Karpas-422 (cell line): ENCODE measurements around the gene PPP1CA. TPM values are rescaled to one million over a fixed set of nuclear protein-coding genes. Genes with fewer than 3 reads are reported as not detected.

ENCODE experiments used
- DNase-seq: peaks from one replicate; pipeline ENCODE4 v3.0.0-alpha.2; 2015
- H2AFZ ChIP-seq: fragments of 200-600 bp; sonication (generic); 2 replicates; pipeline ENCODE4 v1.6.1; 2014; ENCODE audit warnings: antibody characterized with exemption, low read length, mixed read lengths
- H3K27ac ChIP-seq: fragments of 200-600 bp; sonication (generic); 2 replicates; pipeline ENCODE4 v1.5.1; 2014; ENCODE audit warnings: mild to moderate bottlenecking, low read length, moderate library complexity
- H3K27me3 ChIP-seq: fragments of 200-600 bp; sonication (generic); 2 replicates; pipeline ENCODE4 v1.6.1; 2014; ENCODE audit warnings: low read length, mixed read lengths
- H3K36me3 ChIP-seq: fragments of 200-600 bp; sonication (generic); 2 replicates; pipeline ENCODE4 v1.6.1; 2014; ENCODE audit warnings: low read length, mixed read lengths; ENCODE audit not compliant: insufficient read depth
- H3K4me1 ChIP-seq: fragments of 200-600 bp; sonication (generic); 2 replicates; pipeline ENCODE4 v1.6.1; 2014; ENCODE audit warnings: mild to moderate bottlenecking, low read length, mixed read lengths
- H3K4me2 ChIP-seq: fragments of 200-600 bp; sonication (generic); 2 replicates; pipeline ENCODE4 v1.6.1; 2014; ENCODE audit warnings: low read length, low read depth, mild to moderate bottlenecking; ENCODE audit not compliant: poor library complexity, severe bottlenecking
- H3K4me3 ChIP-seq: fragments of 200-600 bp; sonication (generic); 2 replicates; pipeline ENCODE4 v1.5.1; 2014; ENCODE audit warnings: mild to moderate bottlenecking, antibody characterized with exemption, low read length, mixed read lengths
- H3K79me2 ChIP-seq: fragments of 200-600 bp; sonication (generic); 2 replicates; pipeline ENCODE4 v1.6.1; 2014; ENCODE audit warnings: mild to moderate bottlenecking, low read length, mixed read lengths
- H3K9ac ChIP-seq: fragments of 200-600 bp; sonication (generic); 2 replicates; pipeline ENCODE4 v1.6.0; 2014; ENCODE audit warnings: low read length
- H3K9me2 ChIP-seq: fragments of 200-600 bp; sonication (generic), shearing (Covaris generic); replicated peaks from 2 replicates; pipeline ENCODE4 v1.6.0; 2014; ENCODE audit warnings: mild to moderate bottlenecking, low read length, moderate library complexity; ENCODE audit not compliant: insufficient read depth
- H3K9me3 ChIP-seq: fragments of 300-700, 200-600 bp; sonication (generic); 2 replicates; pipeline ENCODE4 v1.6.1; 2014; ENCODE audit warnings: low read length, mixed read lengths
- H4K20me1 ChIP-seq: fragments of 200-600 bp; sonication (generic); 2 replicates; pipeline ENCODE4 v1.6.1; 2014; ENCODE audit warnings: mild to moderate bottlenecking, antibody characterized with exemption, low read length, low read depth; ENCODE audit not compliant: insufficient read depth
- total RNA-seq: library from RNA; depleted of rRNA; stranded (reverse); fragments of >200 nt; shearing (Covaris generic); gene quantifications from 2 replicates; pipeline ENCODE4 v1.2.3, GENCODE V29; 2014; ENCODE audit warnings: low replicate concordance; rRNA removed

Gene PPP1CA
- 218 and 332 TPM in 2 replicates for total RNA-seq

DNA sequence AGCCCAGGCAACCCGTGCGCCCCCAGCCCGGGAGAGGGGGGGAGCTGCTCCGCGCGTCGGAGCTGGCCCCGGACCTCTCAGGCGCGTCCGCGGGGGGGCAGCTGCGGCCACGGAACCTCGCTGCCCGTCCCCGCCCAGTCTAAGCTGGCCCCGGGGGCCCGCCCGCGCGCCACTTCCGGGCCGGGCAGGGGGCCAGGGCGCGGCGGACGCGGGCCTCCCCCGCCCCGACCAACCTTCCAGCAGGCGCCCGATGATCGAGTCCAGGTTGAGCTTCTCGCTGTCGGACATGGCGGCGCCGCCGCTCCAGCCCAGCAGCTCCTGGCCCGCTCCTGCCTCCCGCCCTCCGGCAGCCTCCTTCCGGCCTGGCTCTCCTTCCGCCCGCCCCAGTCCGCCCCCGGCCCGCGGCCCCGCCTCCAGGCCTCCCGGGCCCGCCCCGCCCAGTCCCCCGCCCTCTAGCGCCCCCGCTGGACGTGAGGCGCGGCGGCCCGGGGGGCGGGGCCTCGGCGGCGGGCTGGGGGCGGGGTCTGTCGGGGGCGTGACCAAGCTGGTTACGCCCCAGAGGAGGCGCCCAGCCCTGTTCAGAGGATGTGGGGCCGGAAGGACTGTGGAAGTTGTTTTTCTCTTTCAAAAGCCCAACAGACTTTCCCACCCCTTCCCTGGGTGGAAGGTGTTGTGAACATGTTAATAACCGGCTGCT is at the start of gene PPP1CA:
Gene PPP1CA (minus strand): TSS at position 364 of the 697 bp plus-strand sequence. CDS start 76 bp downstream, at position 288.
- H4K20me1 ChIP-seq: peaks cover 13% of the 10 kb centered on the region; the same call in 1 of the 2 replicates
- H3K4me1 ChIP-seq: peaks cover 61% of the 10 kb centered on the region
- H3K4me2 ChIP-seq: peak within 1 kb of the TSS; percentile 87
- peak; percentile 96 for DNase-seq
- peaks cover 19% of the 10 kb centered on the region; the same call in 1 of the 2 replicates for H3K36me3 ChIP-seq
- H2AFZ ChIP-seq: no peak within 1 kb of the TSS
- peak within 1 kb of the TSS; percentile 88 for H3K9ac ChIP-seq
- H3K4me3 ChIP-seq: peak within 1 kb of the TSS; percentile 82
- peaks cover 34% of the 10 kb centered on the region for H3K79me2 ChIP-seq
- peak within 1 kb of the TSS; percentile 92 for H3K27ac ChIP-seq
- no peaks in the 10 kb centered on the region for H3K9me2 ChIP-seq
- no peaks in the 10 kb centered on the region for H3K9me3 ChIP-seq
- no peaks in the 10 kb centered on the region for H3K27me3 ChIP-seq

DNA sequence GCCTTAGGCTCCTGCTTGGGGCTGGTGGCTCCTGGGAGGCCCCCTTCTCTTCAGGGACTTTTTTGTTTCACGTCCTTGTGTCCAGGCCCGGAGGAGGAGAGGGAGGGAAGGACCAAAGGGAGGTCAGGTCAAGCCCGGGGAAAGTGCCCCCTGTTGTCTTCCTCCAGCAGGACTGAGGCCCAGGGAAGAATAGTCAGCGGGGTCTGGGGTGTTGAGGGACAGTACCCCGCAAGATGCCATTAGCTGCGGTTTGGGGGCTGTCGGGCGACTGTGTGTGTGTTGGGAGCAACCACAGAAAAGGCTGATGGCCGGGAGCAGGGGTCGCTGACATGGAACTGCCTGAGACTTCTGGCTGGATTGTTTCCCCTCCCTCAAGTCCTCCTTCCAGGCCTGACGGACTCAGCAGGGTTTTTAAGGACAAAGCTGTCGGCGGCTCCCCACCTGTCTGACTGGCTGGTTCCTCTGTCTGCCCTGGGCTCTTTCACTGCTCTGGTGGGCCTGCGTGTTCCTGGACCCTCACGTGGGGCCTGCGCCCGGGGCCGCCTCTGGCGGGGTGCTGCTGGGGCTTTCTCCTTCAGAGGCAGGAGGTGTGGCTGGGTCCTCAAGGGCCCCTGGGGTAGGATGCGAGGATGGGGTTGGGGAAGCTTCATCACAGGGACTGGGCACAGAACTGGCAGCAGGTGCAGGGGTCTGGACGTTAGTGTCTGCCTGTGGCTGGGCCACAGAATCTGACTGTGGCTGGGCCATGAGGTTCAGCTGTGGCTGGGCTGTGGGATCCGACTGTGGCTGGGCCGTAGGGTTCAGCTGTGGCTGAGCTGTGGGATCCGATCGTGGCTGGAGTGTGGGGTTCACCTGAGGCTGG is 49.4 kb upstream of the PPP1CA start:
- Histone ChIP-seq H3K9me3 (no peaks in the 10 kb centered on the region), H3K4me3 (no peak overlapping the region), H3K27ac (no peak overlapping the region), H2AFZ (no peak overlapping the region), H3K27me3 (no peaks in the 10 kb centered on the region), H3K79me2 (no peaks in the 10 kb centered on the region), H3K4me2 (no peak overlapping the region), H3K9me2 (no peaks in the 10 kb centered on the region), H3K4me1 (peaks cover 12% of the 10 kb centered on the region), H3K9ac (no peak overlapping the region), H4K20me1 (no peaks in the 10 kb centered on the region), H3K36me3 (no peaks in the 10 kb centered on the region)
- DNase-seq: no peak

DNA sequence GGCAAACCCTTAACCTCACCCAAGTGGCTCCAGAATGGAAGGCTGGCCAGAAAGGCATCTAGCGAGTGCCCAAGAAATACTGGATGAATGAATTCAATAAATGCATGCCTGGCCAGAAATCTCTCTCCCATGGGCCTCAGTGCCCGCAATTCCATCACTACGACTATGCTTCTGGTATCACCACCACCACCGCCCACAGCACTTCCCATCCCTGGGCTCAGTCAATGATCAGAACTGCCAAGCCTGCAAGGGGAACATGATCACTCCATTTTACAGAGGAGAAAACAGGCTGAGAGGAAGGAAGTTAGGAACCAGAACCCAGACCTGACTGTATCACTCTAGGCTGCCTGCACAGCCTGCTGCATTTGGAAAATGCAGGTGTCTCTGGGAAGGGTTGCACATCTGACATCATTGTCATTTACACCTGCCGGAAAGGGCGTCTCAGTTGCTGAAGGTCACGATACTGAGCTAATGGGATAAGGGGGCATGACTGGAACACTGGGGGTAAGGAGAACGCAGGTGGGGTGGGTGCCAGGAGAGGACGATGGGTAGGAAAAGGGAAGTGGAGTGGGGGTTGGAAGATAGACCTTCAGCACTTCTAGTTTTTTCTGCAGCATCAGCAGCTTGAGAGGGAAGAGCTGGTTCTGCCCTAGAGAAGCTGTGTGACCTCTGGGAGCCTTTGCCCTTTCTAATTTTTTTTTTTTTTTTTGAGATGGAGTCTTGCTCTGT is 47.6 kb upstream of the PPP1CA start:
- no peak overlapping the region for H2AFZ ChIP-seq
- no peak overlapping the region for H3K4me3 ChIP-seq
- no peaks in the 10 kb centered on the region for H3K36me3 ChIP-seq
- no peak overlapping the region for H3K27ac ChIP-seq
- peaks cover 25% of the 10 kb centered on the region for H3K4me1 ChIP-seq
- H3K27me3 ChIP-seq: no peaks in the 10 kb centered on the region
- no peaks in the 10 kb centered on the region for H3K9me3 ChIP-seq
- H3K9me2 ChIP-seq: no peaks in the 10 kb centered on the region
- no peak overlapping the region for H3K4me2 ChIP-seq
- DNase-seq: no peak
- no peaks in the 10 kb centered on the region for H4K20me1 ChIP-seq
- H3K79me2 ChIP-seq: no peaks in the 10 kb centered on the region
- H3K9ac ChIP-seq: no peak overlapping the region

DNA sequence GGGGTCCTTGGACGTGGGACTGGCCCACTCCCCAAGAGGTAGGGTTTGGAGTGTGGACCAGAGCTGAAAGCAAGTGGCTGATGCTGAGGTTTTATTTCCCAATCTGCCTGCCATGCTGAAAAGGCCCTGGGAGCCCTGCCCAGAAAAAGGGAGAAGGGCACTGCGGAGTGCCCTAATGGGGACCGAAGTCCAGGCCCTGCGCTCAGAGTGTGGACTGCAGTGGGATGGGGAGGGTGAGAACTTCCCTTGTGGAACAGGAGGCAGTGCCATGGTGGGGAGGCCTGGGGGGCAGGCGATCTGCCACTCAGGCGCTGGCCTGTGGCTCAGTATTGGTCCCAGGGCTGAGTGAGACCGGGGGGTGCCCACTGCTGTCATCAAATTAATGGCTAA is 46.6 kb upstream of the PPP1CA start:
- Histone ChIP-seq H3K4me2 (no peak overlapping the region), H3K4me3 (no peak overlapping the region), H3K27me3 (no peaks in the 10 kb centered on the region), H4K20me1 (no peaks in the 10 kb centered on the region), H2AFZ (no peak overlapping the region), H3K9me2 (no peaks in the 10 kb centered on the region), H3K9me3 (no peaks in the 10 kb centered on the region), H3K79me2 (no peaks in the 10 kb centered on the region), H3K9ac (no peak overlapping the region), H3K4me1 (peaks cover 33% of the 10 kb centered on the region), H3K27ac (no peak overlapping the region), H3K36me3 (no peaks in the 10 kb centered on the region)
- no peak for DNase-seq

DNA sequence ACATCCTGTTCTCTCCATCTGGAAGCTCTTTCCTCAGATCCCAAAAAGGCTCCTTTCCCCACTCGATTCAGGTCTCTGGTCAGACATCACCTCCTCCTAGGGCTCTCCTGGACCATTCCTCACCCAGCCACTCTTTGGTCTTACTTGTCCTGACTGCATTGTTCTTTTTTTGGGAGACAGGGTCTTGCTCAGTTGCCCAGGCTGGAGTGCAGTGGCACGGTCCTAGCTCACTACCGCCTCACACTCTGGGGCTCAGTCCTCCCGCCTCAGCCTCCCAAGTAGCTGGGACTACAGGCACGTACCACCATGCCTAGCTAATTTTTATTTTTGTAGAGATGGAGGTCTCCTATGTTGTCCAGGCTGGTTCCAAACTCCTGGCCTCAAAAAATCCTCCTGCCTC is 43.9 kb upstream of the PPP1CA start:
- H3K4me3 ChIP-seq: no peak overlapping the region; the same call in 1 of the 2 replicates

DNA sequence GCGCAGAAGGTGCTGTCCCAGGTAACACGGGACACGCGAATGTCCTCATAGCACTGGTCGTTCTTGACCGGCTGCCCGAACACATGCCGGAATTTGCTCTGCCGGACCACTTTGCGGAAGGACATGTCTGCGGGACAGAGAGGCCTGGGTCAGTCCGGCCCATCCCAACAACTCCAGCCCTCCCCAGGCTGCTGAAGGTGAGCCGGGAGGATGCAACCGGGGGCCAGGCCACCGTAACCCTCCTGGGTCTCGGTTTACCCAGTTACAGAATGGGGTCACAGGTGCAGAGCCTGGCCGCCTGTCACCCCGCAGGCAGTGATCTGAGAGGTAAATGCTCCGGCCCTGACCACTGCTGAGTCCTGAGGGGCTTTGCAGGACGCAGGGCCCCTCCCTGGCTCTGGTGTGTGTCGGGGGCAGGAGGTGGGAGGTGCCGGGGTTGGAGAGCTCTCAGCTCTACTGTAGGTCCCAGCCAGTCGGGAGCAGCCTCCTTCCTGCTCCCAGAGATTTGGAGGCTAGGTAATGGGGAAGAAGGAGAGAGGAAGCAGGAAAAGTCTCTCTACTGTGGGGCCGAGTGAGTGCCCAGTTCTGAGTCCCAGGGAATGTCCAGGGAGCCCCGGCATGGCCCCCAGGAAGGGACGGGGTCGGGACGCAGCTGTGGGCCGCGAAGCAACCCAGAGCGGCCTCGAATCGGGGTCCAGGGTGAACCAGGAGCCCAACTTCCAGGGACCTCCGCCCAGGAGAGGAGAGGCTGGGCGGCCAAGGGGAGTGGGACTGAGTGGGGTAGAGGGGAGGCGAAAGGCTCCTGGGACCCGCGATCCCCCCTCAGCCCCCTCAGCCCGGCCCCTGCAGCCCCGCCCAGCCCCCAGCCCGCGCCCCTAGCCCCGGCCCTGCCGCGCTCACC is 41.1 kb upstream of the PPP1CA start:
- H3K9me3 ChIP-seq: no peaks in the 10 kb centered on the region
- peak overlapping the region; percentile 75 for H3K9ac ChIP-seq
- no peaks in the 10 kb centered on the region for H3K27me3 ChIP-seq
- peak overlapping the region; percentile 92 for H3K27ac ChIP-seq
- H3K4me2 ChIP-seq: peak overlapping the region; percentile 96
- H3K79me2 ChIP-seq: peaks cover 10% of the 10 kb centered on the region; the same call in 1 of the 2 replicates
- peaks cover 60% of the 10 kb centered on the region for H3K4me1 ChIP-seq
- no peaks in the 10 kb centered on the region for H3K9me2 ChIP-seq
- H3K36me3 ChIP-seq: no peaks in the 10 kb centered on the region
- peak overlapping the region; percentile 71 for H3K4me3 ChIP-seq
- DNase-seq: peak; percentile 64
- no peak overlapping the region for H2AFZ ChIP-seq
- H4K20me1 ChIP-seq: no peaks in the 10 kb centered on the region

More for the DNA sequence above, 43.9 kb upstream of the PPP1CA start:
- peaks cover 41% of the 10 kb centered on the region for H3K4me1 ChIP-seq
- peak; percentile 36 for DNase-seq
- H4K20me1 ChIP-seq: no peaks in the 10 kb centered on the region
- no peak overlapping the region for H2AFZ ChIP-seq
- no peaks in the 10 kb centered on the region for H3K79me2 ChIP-seq
- no peaks in the 10 kb centered on the region for H3K27me3 ChIP-seq
- H3K27ac ChIP-seq: no peak overlapping the region
- H3K9ac ChIP-seq: no peak overlapping the region
- H3K9me3 ChIP-seq: no peaks in the 10 kb centered on the region
- peak overlapping the region; percentile 96 for H3K4me2 ChIP-seq
- H3K36me3 ChIP-seq: no peaks in the 10 kb centered on the region
- no peaks in the 10 kb centered on the region for H3K9me2 ChIP-seq

DNA sequence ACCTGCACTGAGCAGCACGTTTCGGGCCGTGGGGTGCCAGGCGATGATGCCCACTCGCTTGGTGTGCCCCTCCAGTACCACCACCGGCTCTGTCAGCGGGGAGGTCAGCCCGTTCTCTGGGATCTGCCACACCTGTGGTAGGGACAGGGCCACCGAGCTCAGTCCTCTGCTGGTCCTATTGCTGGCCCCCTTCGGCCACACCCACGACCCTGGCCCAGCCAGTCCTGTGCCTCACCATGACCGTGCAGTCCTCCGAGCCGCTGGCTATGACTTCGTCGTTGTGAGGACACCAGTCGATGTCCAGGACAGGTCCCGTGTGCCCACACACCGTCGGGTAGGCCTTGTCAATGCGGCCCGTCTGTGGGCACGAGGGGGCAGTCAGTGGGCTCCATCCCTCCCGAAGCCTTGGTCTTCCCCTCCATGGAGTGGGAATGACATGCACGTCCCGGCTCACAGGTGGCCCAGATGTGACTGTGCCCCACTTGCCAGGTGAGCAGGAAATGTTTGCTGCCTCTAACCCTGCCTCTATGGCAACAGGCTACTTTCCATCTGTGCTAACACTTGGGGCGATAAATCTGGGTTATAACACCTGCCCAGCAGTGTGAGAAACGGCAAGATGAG is 40.2 kb upstream of the PPP1CA start:
- peaks cover 16% of the 10 kb centered on the region; the same call in 1 of the 2 replicates for H3K79me2 ChIP-seq
- no peaks in the 10 kb centered on the region for H4K20me1 ChIP-seq
- H3K9me3 ChIP-seq: no peaks in the 10 kb centered on the region
- H3K4me2 ChIP-seq: no peak overlapping the region
- H3K36me3 ChIP-seq: no peaks in the 10 kb centered on the region
- peaks cover 62% of the 10 kb centered on the region for H3K4me1 ChIP-seq
- peak overlapping the region; percentile 92; the same call in 1 of the 2 replicates for H3K27ac ChIP-seq
- H3K27me3 ChIP-seq: no peaks in the 10 kb centered on the region
- no peak overlapping the region for H2AFZ ChIP-seq
- H3K9ac ChIP-seq: no peak overlapping the region
- DNase-seq: peak; percentile 73
- H3K9me2 ChIP-seq: no peaks in the 10 kb centered on the region
- H3K4me3 ChIP-seq: no peak overlapping the region
